Endometrial microvascular endothelial cells (primary cell): ENCODE results near the gene GRID2. TPM values are rescaled to one million over a fixed set of nuclear protein-coding genes. Genes with fewer than 3 reads are reported as not detected.

ENCODE experiments used
- in situ Hi-C: cut with HindIII; loops from 2 replicates; pipeline ENCODE4 v1.10.0; 2017; ENCODE audit warnings: low sequenced_read_pairs, low pct_unique_long_range_greater_than_20kb; ENCODE audit errors: inconsistent ontology term
- total RNA-seq: library from RNA; depleted of rRNA; stranded (reverse); fragments of >200 nt; gene quantifications from one replicate; pipeline ENCODE4 v1.2.3, GENCODE V29; 2015; ENCODE audit errors: inconsistent ontology term

GRID2 gene
- total RNA-seq, 1 donor from 2014 or later, result not detected

DNA sequence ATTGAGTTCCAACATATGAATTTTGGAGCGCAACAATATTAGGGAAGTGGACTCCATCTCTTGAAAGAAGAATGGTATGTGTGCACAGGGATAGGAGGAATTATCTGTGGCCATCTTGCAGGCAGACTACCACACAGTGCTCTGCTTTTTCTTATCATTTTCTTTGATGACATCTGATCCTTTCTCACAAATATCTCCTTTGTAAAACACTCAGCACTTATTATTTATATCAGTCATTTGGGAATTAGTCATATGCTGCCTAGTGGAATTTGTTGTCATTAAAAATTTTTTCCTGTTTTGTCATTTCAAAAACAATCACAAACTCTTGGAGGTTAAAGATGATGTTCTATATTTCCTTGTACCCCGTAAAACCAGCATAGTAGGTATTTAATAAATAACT, 1080.5 kb downstream of the GRID2 start:
- in situ Hi-C loops, result no loop called here

- in situ Hi-C loops, result no loop called here
Measured at GRCh38 chr4:93384887-93385286, 1081.1 kb downstream of the GRID2 start.

GRCh38 chr4:93394545-93395081, 1090.8 kb downstream of the GRID2 start:
- in situ Hi-C loops, result no loop called here

DNA sequence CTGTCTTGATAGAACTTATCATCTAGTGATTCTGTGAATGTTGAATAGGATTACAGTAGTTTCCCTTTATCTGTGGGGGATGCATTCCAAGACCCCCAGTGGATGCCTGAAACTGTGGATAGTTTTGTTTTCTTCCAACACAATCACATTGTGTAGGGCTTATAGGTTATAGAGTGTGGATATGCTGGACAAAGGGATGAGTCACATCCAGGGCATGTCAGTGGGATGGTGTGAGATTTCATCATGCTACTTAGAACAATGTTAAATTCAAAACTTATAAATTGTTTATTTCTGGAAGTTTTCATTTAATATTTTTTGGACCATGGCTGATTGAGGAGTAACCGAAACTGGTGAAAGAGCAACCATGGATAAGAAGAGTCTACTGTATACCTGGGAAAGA, 1092.5 kb downstream of the GRID2 start:
- in situ Hi-C loops, result no loop called here

- in situ Hi-C loops, result no loop called here
Measured at GRCh38 chr4:93403571-93403970, 1099.8 kb downstream of the GRID2 start.

DNA sequence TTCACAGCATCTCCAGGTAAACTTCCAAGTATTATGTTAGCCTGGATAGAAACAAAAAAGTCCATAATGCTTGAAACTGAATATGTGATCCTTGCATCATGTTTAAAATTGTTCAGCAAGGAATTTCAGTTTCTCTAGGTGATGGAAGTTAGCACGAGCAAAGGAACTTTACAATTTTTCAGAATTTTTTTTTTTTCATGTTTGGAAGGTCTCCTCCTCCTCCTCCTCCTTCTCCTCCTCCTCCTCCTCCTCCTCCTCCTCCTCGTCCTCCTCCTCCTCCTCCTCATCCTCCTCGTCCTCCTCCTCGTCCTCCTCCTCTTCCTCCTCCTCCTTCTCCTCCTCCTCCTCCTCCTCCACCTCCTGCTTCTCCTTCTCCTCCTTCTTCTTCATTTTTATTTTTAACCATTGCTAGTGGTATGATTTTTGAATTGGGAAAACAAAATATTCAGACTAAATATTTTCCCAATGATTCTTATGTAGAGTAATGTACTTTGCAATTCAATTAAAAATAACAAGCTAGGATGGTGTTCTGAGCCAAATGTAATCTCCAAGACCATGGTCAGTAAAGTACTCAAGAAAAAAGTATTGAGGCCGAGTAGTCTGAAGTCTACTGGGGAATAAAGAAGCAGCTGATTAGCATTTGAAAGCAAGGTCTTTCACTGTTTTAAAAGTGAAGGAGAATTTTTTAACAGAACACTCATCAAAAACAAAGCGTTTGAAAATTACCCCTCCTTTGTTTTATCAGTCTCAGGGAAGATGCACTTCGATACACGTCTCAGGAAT, 1103.9 kb downstream of the GRID2 start:
- in situ Hi-C loops, result no loop called here

DNA sequence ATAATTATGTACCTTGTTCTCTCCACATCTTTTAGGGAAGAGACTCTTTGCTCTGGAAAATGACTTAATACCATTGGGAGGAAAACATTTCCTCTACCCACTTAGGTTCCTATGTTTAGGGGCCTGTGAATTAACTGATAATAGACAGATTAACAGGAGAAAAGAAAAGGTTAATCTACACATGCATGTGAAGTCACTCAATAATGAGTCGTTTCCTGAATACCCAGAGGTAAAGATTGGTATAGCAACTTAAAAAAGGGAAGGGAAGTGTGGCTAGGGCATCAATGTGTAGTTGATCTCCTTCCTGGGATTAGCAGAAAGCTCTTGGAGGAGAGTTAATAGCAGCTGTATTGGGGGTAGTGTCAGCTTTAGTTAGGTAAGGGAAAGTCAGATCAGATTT, 1105.3 kb downstream of the GRID2 start:
- in situ Hi-C loops, result no loop called here

- in situ Hi-C loops, result no loop called here
Measured at GRCh38 chr4:93414041-93414550, 1110.3 kb downstream of the GRID2 start.

DNA sequence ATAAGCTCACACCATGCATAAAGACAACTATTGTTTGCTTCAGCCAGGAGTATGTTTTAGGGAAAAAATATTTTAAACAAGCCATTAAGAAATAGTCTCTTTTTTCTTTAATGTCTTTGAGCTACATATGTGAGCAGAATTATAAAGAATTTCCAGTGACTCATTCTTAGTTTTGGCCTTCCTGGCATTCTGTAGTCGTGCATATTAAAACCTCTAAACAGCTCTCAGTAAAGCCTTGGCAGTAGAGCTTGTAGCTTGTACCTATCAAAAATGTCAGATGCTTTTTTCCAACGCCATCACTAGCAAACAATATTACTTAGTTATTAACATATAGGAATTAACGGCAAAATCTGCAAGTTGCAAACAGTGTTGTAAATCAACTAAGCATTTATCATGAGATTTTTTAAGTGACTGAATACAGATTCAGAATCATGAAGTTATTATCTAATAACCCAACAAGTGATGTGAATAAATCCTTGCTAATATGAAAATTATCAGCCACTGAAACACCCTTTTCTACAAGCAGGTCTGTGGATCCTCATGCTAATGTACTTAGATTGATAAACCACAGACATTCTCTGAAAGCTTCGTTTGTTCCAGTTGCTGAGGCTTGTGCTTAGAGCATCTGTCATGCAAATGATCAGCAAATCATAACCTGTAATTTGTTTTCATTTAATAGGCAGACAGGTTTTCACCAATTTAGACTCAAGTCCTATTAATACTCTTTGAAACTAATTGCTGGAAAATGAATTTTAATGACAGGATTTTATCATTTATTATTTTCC, 1112.8 kb downstream of the GRID2 start:
- in situ Hi-C loops, result no loop called here

DNA sequence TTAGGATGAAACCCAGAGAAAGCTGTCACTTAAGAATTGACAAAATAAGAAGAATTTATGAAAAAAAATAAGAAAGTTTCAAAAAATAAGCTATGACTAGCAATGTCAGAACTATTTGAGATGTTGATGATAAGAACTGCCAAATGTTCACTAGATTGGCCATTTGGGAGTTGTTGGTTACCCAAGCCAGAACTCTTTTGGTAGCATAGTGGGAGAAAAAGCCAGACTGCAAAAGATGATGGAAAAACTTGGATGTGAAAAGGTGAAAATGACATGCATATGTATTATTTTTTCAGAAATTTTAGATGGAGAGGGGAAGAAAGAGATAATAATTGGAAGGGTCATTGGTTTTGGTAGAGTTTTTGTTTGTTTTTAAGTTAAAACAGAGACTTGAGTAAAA, 1127.6 kb downstream of the GRID2 start:
- in situ Hi-C loops, result no loop called here

DNA sequence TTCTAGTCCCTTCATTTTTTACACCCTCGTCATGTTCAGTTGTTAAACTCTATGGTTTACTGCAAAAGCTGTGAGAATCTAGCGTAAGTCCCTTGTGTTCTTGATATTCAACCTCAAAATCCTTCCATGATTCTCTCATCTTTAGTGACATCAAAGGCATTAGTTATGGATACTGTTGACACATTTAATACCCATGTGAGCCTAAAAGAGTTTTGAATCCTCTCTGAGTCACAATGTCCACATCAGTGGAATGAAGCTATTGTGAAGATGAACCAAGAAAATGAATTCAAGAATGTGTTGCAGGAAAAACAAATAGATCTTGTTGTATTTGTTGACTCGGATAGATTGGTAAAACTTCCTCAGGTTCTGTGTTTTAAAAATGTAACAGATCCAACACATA, 1130.1 kb downstream of the GRID2 start:
- in situ Hi-C loops, result no loop called here

DNA sequence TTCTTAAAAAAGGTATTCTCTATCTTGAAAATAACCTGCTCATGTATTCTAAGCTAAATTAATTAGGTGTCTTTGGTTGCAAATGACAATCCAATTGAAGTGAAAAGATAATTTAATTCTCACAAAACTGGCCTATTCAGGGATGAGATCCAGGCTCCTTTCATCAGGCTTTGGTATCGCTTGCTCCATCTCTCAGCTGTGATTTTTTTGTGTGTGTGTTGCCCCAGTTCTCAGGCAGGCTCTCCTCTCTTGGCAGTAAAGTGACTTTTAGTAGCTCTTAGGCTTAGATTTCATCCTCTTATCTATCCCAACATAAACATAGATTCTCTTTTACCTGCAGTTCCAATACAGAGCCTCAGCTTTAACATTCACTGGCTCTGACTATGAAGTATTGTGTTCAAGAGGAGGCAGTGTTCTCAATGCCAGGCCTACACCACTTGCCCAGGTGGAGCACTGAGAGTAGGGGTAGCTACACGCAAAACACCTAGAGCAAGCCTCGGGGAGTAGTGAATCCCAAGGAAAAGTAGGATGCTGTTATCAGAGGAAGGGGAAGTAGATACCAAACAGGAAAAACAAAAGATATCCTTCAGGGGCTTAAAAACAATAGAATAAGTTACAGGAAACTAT, 1132.3 kb downstream of the GRID2 start:
- in situ Hi-C loops, result no loop called here

DNA sequence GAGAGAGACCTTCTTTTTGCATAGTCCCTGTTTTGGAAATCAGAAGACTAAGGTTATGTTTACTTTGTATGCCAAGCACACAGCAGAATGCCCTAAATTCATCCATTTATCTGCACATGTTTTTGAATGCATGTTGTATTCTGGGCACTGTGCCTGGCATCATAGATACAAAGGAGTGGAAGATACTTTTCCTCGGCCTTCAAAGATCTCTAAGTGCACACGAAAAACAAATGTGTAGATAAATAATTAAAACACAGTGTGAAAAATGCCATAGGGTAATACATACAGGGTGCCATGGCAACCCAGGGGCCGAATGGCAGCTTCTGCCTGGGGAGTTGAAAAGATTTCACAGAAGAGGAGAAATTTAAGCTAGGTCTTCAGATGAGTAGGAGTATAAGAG, 1134.2 kb downstream of the GRID2 start:
- in situ Hi-C loops, result no loop called here

- in situ Hi-C loops, result no loop called here
Measured at GRCh38 chr4:93444860-93445259, 1141.1 kb downstream of the GRID2 start.

- in situ Hi-C loops, result no loop called here
Measured at GRCh38 chr4:93446038-93446437, 1142.3 kb downstream of the GRID2 start.

- in situ Hi-C loops, result no loop called here
Measured at GRCh38 chr4:93448691-93449293, 1145.0 kb downstream of the GRID2 start.

GRCh38 chr4:93451954-93452353, 1148.2 kb downstream of the GRID2 start:
- in situ Hi-C loops, result no loop called here

DNA sequence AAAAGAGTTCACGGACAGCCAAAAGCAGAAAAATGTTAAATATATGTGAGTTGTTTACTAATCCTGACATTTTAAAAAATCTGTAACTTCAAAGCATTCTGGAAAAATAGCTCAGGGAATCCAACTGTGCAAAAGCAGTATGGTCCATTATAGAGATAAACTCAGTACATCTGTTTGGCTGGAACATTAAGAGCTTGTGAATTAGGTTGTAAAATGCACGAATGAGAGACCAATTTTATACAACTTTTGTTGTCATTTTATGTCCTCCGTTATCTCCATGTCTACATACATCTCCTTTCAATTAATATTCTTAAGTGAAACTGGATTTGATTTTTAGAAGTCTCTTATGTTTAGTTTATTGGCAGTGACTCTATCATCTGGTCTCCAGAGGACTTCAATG, 1157.8 kb downstream of the GRID2 start:
- in situ Hi-C loops, result no loop called here

GRCh38 chr4:93466446-93466845, 1162.7 kb downstream of the GRID2 start:
- in situ Hi-C loops, result no loop called here
